Measurements from ENCODE around the gene PDE4A.

PDE4A gene

DNA sequence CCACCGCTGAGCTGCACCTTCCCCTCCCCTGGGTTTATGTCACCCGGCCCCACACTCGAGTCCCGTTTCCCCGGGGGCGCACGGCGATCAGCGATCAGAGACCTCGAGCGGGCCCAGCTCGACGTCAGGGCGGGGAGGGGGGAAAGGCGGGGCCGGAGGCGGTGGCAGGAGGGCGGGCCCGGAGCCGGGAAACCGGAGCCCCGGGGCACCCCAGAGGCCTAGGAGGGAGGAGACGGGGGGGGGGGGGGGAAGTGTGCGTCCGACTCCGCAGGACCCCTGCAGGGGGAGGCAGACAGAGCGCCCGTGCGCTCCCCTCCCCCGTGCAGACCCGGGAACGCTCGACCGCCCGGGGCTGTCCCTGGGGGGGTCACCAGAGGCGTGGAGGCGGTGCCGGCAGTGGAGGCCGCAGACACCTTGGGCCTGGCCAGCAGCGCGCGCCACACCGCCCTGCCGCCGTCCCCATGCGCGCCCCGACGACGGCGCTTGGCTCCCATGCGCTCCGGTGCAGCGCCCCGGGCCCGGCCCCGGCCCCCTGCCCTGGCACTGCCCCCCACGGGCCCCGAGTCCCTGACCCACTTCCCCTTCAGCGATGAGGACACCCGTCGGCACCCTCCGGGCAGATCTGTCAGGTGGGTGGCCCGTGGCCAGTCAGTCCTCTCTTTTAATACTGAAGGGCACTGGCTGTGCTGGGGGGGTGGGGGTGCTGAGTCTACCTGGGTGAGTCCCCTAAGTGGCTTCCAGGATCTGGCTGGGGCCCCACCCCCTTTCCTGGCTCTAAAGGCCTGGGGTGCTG, 11.8 kb downstream of the PDE4A start:
- DNase-seq (ENCODE audit: low spot score), result peak; percentile 86
- in situ Hi-C loops (cut with MboI; ENCODE audit: low pct_unique_long_range_greater_than_20kb, low sequenced_read_pairs, unreplicated experiment), result no loop called here
- TF ChIP-seq, protein P1, sequence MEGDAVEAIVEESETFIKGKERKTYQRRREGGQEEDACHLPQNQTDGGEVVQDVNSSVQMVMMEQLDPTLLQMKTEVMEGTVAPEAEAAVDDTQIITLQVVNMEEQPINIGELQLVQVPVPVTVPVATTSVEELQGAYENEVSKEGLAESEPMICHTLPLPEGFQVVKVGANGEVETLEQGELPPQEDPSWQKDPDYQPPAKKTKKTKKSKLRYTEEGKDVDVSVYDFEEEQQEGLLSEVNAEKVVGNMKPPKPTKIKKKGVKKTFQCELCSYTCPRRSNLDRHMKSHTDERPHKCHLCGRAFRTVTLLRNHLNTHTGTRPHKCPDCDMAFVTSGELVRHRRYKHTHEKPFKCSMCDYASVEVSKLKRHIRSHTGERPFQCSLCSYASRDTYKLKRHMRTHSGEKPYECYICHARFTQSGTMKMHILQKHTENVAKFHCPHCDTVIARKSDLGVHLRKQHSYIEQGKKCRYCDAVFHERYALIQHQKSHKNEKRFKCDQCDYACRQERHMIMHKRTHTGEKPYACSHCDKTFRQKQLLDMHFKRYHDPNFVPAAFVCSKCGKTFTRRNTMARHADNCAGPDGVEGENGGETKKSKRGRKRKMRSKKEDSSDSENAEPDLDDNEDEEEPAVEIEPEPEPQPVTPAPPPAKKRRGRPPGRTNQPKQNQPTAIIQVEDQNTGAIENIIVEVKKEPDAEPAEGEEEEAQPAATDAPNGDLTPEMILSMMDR (IDR thresholded peaks at IDR 0.05; ENCODE audit: extremely low read depth, insufficient read depth, missing control alignments), result no peak

DNA sequence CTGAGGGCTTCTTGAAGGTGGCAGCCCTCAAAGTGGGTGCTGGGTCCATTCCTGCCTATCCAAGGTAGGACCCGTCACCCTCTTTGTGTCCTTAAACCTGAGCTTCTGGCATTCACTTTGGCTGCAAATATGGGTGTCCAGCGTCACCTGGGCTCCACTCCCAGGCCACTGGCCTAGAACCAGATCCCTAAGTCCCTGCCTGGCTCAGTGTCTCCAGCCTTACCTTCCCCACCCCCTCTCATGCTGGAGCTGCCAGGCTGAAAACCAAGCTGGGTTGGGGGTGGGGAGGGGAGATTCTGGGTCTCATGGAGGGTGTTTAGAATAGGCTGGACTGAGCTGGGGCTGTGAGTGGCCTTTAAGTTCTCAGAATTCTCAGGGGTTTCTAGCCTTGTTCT, 12.4 kb downstream of the PDE4A start:
- in situ Hi-C loops (cut with MboI; ENCODE audit: low pct_unique_long_range_greater_than_20kb, low sequenced_read_pairs, unreplicated experiment), result no loop called here
- peak; percentile 21 for DNase-seq (ENCODE audit: low spot score)
- TF ChIP-seq, protein P1 (IDR thresholded peaks at IDR 0.05; ENCODE audit: extremely low read depth, insufficient read depth, missing control alignments), result no peak

GRCh38 chr19:10433131-10433536, 12.8 kb downstream of the PDE4A start:
- in situ Hi-C loops (cut with MboI; ENCODE audit: low pct_unique_long_range_greater_than_20kb, low sequenced_read_pairs, unreplicated experiment), result no loop called here
- TF ChIP-seq, protein P1 (IDR thresholded peaks at IDR 0.05; ENCODE audit: extremely low read depth, insufficient read depth, missing control alignments), result no peak
- DNase-seq (ENCODE audit: low spot score), result no peak

GRCh38 chr19:10439588-10439987, 19.2 kb downstream of the PDE4A start:
- no peak for DNase-seq (ENCODE audit: low spot score)
- in situ Hi-C loops (cut with MboI; ENCODE audit: low pct_unique_long_range_greater_than_20kb, low sequenced_read_pairs, unreplicated experiment), result no loop called here
- TF ChIP-seq, protein P1 (IDR thresholded peaks at IDR 0.05; ENCODE audit: extremely low read depth, insufficient read depth, missing control alignments), result no peak

DNA sequence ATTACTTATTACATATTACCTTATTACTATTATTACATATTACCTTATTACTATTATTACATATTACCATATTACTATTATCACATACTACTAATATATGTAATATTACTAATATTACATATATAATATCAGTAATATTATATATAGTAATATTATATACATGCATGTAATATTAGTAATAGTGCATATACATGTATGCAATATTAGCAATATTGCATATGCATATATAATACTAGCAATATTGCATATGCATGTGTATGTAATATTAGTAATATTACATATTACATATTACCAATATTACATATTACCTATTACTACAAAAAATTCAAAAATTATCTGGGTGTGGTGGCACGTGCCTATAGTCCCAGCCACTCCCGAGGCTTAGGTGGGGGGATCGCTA, 22.4 kb downstream of the PDE4A start:
- no peak for DNase-seq (ENCODE audit: low spot score)
- in situ Hi-C loops (cut with MboI; ENCODE audit: low pct_unique_long_range_greater_than_20kb, low sequenced_read_pairs, unreplicated experiment), result no loop called here
- TF ChIP-seq, protein P1 (IDR thresholded peaks at IDR 0.05; ENCODE audit: extremely low read depth, insufficient read depth, missing control alignments), result no peak

GRCh38 chr19:10449037-10449436, 28.7 kb downstream of the PDE4A start:
- no peak for DNase-seq (ENCODE audit: low spot score)
- in situ Hi-C loops (cut with MboI; ENCODE audit: low pct_unique_long_range_greater_than_20kb, low sequenced_read_pairs, unreplicated experiment), result no loop called here
- TF ChIP-seq, protein P1 (IDR thresholded peaks at IDR 0.05; ENCODE audit: extremely low read depth, insufficient read depth, missing control alignments), result no peak
